Left ventricle myocardium inferior (tissue), 1 donor: Measurements from ENCODE around the gene ZNF839. TPM values are rescaled to one million over a fixed set of nuclear protein-coding genes. Genes with fewer than 3 reads are reported as not detected.

ENCODE experiments used
- DNase-seq: peaks from one replicate; pipeline ENCODE4 v3.0.0-alpha.2; 2020
- H3K27ac ChIP-seq: fragments of 200-600 bp; replicated peaks from 2 replicates; pipeline ENCODE4 v1.8.0; 2021
- H3K27me3 ChIP-seq: fragments of 200-600 bp; 2 replicates; pipeline ENCODE4 v1.8.0; 2021; ENCODE audit warnings: low read depth
- H3K36me3 ChIP-seq: fragments of 200-600 bp; 2 replicates; pipeline ENCODE4 v1.8.0; 2021
- H3K4me1 ChIP-seq: fragments of 200-600 bp; 2 replicates; pipeline ENCODE4 v1.8.0; 2021
- H3K4me3 ChIP-seq: fragments of 200-600 bp; 2 replicates; pipeline ENCODE4 v1.8.0; 2021; ENCODE audit warnings: mild to moderate bottlenecking, moderate library complexity
- H3K9me3 ChIP-seq: fragments of 200-600 bp; replicated peaks from 2 replicates; pipeline ENCODE4 v1.8.0; 2021
- CTCF ChIP-seq: fragments of 200-600 bp; IDR thresholded peaks from 2 replicates; pipeline ENCODE4 v1.8.0; 2021; ENCODE audit warnings: antibody characterized with exemption, mild to moderate bottlenecking, borderline replicate concordance
- intact Hi-C: fragments of 100-400 bp; cut with micrococcal nuclease; formaldehyde crosslinking; loops from one replicate; pipeline ENCODE4 v1.11.0; 2022
- total RNA-seq: library from RNA; stranded (reverse); fragmentation: NEBNext Ultra II Directional; extraction: Animal tissue kit (Norgen Biotek cat#: 25700); gene quantifications from one replicate; pipeline ENCODE4 v1.2.1, GENCODE V29; 2021
- donor health status: DM: no; HTN: yes; CAD: no; lungs with severe emphysema.

ZNF839 gene
- total RNA-seq, 1 donor from 2014 or later, result 6.9 TPM

- Histone ChIP-seq H3K9me3 (no peaks in the 10 kb centered on the region), H3K27me3 (no peaks in the 10 kb centered on the region), H3K4me3 (peak overlapping the region; percentile 68), H3K36me3 (no peaks in the 10 kb centered on the region), H3K27ac (no peak overlapping the region), H3K4me1 (peaks cover 53% of the 10 kb centered on the region)
- intact Hi-C loops, result no loop called here
- TF ChIP-seq CTCF, result no peak
- DNase-seq, result no peak
Observed at GRCh38 chr14:102315121-102315520, 4.4 kb upstream of the ZNF839 start.

GRCh38 chr14:102316338-102316742 lies 3.2 kb upstream of the ZNF839 start:
- Histone ChIP-seq H3K27ac (peak overlapping the region; percentile 97), H3K36me3 (no peaks in the 10 kb centered on the region), H3K27me3 (no peaks in the 10 kb centered on the region), H3K9me3 (no peaks in the 10 kb centered on the region), H3K4me3 (peak overlapping the region; percentile 68), H3K4me1 (peaks cover 64% of the 10 kb centered on the region)
- intact Hi-C loops, result no loop called here
- TF ChIP-seq CTCF, result no peak
- no peak for DNase-seq

- peak; percentile 80 for TF ChIP-seq CTCF
- Histone ChIP-seq H3K4me3 (peak overlapping the region; percentile 68), H3K36me3 (no peaks in the 10 kb centered on the region), H3K27me3 (no peaks in the 10 kb centered on the region), H3K9me3 (no peaks in the 10 kb centered on the region), H3K4me1 (peaks cover 64% of the 10 kb centered on the region), H3K27ac (peak overlapping the region; percentile 97)
- peak; percentile 92 for DNase-seq
- intact Hi-C loops, result no loop called here
Observed at GRCh38 chr14:102316743-102317563, 2.6 kb upstream of the ZNF839 start.

GRCh38 chr14:102317564-102318248 lies 1.8 kb upstream of the ZNF839 start:
- intact Hi-C loops, result no loop called here
- H3K4me1 ChIP-seq, result peaks cover 65% of the 10 kb centered on the region
- DNase-seq, result peak; percentile 42
- peak overlapping the region; percentile 68 for H3K4me3 ChIP-seq
- no peaks in the 10 kb centered on the region for H3K9me3 ChIP-seq
- no peaks in the 10 kb centered on the region for H3K36me3 ChIP-seq
- H3K27ac ChIP-seq, result peak overlapping the region; percentile 97
- H3K27me3 ChIP-seq, result no peaks in the 10 kb centered on the region
- peak; percentile 23 for TF ChIP-seq CTCF

- peak overlapping the region; percentile 97 for H3K27ac ChIP-seq
- peaks cover 68% of the 10 kb centered on the region for H3K4me1 ChIP-seq
- peak overlapping the region; percentile 91 for H3K4me3 ChIP-seq
- intact Hi-C loops, result no loop called here
- H3K36me3 ChIP-seq, result no peaks in the 10 kb centered on the region
- no peak for TF ChIP-seq CTCF
- no peaks in the 10 kb centered on the region for H3K9me3 ChIP-seq
- DNase-seq, result no peak
- H3K27me3 ChIP-seq, result no peaks in the 10 kb centered on the region
Observed at GRCh38 chr14:102318781-102319276, 717 bp upstream of the ZNF839 start.
